ENCODE data around the gene RBMS2. TPM values are rescaled to one million over a fixed set of nuclear protein-coding genes. Genes with fewer than 3 reads are reported as not detected.

The RBMS2 gene
- total RNA-seq, 1 experiment from 2014 or later = 18.2 TPM

- POLR2A ChIA-PET = interaction anchor here (1.1 kb wide), 1 partner anchor 11 kb away, joined by 3 read pairs; no protein-coding TSS in a partner anchor
- H3K27ac ChIP-seq (ENCODE audit: low read length) = no peak overlapping the region
- in situ Hi-C loops (cut with HindIII; ENCODE audit: low pct_unique_long_range_greater_than_20kb, low sequenced_read_pairs) = no loop called here
- intact Hi-C loops (cut with micrococcal nuclease; ENCODE audit: unreplicated experiment) = no loop called here
- H3K4me1 ChIP-seq (ENCODE audit: control insufficient read depth, insufficient read depth, low read length) = no peaks in the 10 kb centered on the region
- ATAC-seq (no peak), DNase-seq (ENCODE audit: low read depth, low spot score) (no peak)
- no peaks in the 10 kb centered on the region for H3K27me3 ChIP-seq (ENCODE audit: control insufficient read depth, insufficient read depth, low read length)
- H3K4me3 ChIP-seq (ENCODE audit: low read depth in 2 of 2, low read length in 2 of 2) = no peak overlapping the region
- H3K9me3 ChIP-seq (ENCODE audit: control insufficient read depth, insufficient read depth, low read depth, low read length) = no peaks in the 10 kb centered on the region
- CTCF ChIA-PET = no interaction called here
- no TSS peak for BruUV-seq (replicated peaks)
- no peaks in the 10 kb centered on the region for H3K36me3 ChIP-seq (ENCODE audit: control insufficient read depth, insufficient read depth, low read length)
- TF ChIP-seq POLR2AphosphoS5 (IDR thresholded peaks at IDR 0.05; ENCODE audit: low read depth, low read length) (no peak), SIN3A (IDR thresholded peaks at IDR 0.05; ENCODE audit: borderline replicate concordance, insufficient read depth, low read depth, low read length) (no peak), TCF7L2 (IDR thresholded peaks at IDR 0.05; ENCODE audit: low read depth, low read length) (no peak)
- TF ChIP-seq, protein P1, sequence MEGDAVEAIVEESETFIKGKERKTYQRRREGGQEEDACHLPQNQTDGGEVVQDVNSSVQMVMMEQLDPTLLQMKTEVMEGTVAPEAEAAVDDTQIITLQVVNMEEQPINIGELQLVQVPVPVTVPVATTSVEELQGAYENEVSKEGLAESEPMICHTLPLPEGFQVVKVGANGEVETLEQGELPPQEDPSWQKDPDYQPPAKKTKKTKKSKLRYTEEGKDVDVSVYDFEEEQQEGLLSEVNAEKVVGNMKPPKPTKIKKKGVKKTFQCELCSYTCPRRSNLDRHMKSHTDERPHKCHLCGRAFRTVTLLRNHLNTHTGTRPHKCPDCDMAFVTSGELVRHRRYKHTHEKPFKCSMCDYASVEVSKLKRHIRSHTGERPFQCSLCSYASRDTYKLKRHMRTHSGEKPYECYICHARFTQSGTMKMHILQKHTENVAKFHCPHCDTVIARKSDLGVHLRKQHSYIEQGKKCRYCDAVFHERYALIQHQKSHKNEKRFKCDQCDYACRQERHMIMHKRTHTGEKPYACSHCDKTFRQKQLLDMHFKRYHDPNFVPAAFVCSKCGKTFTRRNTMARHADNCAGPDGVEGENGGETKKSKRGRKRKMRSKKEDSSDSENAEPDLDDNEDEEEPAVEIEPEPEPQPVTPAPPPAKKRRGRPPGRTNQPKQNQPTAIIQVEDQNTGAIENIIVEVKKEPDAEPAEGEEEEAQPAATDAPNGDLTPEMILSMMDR (IDR thresholded peaks at IDR 0.05) = no peak
- TF ChIP-seq, protein P2, sequence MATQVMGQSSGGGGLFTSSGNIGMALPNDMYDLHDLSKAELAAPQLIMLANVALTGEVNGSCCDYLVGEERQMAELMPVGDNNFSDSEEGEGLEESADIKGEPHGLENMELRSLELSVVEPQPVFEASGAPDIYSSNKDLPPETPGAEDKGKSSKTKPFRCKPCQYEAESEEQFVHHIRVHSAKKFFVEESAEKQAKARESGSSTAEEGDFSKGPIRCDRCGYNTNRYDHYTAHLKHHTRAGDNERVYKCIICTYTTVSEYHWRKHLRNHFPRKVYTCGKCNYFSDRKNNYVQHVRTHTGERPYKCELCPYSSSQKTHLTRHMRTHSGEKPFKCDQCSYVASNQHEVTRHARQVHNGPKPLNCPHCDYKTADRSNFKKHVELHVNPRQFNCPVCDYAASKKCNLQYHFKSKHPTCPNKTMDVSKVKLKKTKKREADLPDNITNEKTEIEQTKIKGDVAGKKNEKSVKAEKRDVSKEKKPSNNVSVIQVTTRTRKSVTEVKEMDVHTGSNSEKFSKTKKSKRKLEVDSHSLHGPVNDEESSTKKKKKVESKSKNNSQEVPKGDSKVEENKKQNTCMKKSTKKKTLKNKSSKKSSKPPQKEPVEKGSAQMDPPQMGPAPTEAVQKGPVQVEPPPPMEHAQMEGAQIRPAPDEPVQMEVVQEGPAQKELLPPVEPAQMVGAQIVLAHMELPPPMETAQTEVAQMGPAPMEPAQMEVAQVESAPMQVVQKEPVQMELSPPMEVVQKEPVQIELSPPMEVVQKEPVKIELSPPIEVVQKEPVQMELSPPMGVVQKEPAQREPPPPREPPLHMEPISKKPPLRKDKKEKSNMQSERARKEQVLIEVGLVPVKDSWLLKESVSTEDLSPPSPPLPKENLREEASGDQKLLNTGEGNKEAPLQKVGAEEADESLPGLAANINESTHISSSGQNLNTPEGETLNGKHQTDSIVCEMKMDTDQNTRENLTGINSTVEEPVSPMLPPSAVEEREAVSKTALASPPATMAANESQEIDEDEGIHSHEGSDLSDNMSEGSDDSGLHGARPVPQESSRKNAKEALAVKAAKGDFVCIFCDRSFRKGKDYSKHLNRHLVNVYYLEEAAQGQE (IDR thresholded peaks at IDR 0.05; ENCODE audit: insufficient read depth in 1 of 2, low read depth in 2 of 2, low read length in 1 of 2) = no peak
These were observed 46.5 kb downstream of the RBMS2 start for GRCh38 chr12:56568146-56568545.

DNA sequence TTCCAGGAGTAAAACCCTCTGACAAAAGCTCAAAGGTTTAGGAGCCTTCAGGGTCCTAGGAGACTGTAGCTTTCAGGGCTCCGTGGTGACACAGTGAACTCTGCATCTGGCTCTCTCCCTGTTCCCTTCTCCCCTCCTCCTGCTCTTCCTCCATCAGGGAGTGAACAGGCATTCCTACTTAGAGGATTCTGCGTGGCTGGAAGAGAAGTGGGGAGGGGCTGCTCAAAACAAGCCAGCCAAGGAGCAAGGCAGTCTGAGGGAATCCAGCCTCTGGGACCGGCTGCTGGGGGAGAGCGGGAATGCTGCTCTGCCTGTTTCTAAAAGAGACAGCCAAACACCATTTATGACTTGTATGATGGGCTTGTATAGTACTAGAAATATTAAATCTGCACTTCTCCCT lies 49.5 kb downstream of the RBMS2 start:
- ChIA-PET POLR2A (no interaction called here), CTCF (no interaction called here)
- Histone ChIP-seq H3K4me3 (ENCODE audit: low read depth in 2 of 2, low read length in 2 of 2) (no peak overlapping the region), H3K9me3 (ENCODE audit: control insufficient read depth, insufficient read depth, low read depth, low read length) (no peaks in the 10 kb centered on the region), H3K27ac (ENCODE audit: low read length) (no peak overlapping the region), H3K4me1 (ENCODE audit: control insufficient read depth, insufficient read depth, low read length) (no peaks in the 10 kb centered on the region), H3K36me3 (ENCODE audit: control insufficient read depth, insufficient read depth, low read length) (no peaks in the 10 kb centered on the region), H3K27me3 (ENCODE audit: control insufficient read depth, insufficient read depth, low read length) (no peaks in the 10 kb centered on the region)
- TF ChIP-seq, protein P1 (IDR thresholded peaks at IDR 0.05) = no peak
- TF ChIP-seq SIN3A (IDR thresholded peaks at IDR 0.05; ENCODE audit: borderline replicate concordance, insufficient read depth, low read depth, low read length) (no peak), TCF7L2 (IDR thresholded peaks at IDR 0.05; ENCODE audit: low read depth, low read length) (no peak), POLR2AphosphoS5 (IDR thresholded peaks at IDR 0.05; ENCODE audit: low read depth, low read length) (no peak)
- TF ChIP-seq, protein P2 (IDR thresholded peaks at IDR 0.05; ENCODE audit: insufficient read depth in 1 of 2, low read depth in 2 of 2, low read length in 1 of 2) = no peak
- in situ Hi-C loops (cut with HindIII; ENCODE audit: low pct_unique_long_range_greater_than_20kb, low sequenced_read_pairs) (loop anchor here (10.0 kb wide), 1 partner anchor 54 kb away; no protein-coding TSS in a partner anchor), intact Hi-C loops (cut with micrococcal nuclease; ENCODE audit: unreplicated experiment) (no loop called here)
- ATAC-seq (no peak), DNase-seq (ENCODE audit: low read depth, low spot score) (no peak)
- no TSS peak for BruUV-seq (replicated peaks)

All from Panc1 (cell line).